ENCODE data around the gene ITSN2. TPM values are rescaled to one million over a fixed set of nuclear protein-coding genes. Genes with fewer than 3 reads are reported as not detected.

Gene ITSN2
- total RNA-seq, 4 donors from 2014 or later = 44.3 to 73.3 (median 52.8) TPM

DNA sequence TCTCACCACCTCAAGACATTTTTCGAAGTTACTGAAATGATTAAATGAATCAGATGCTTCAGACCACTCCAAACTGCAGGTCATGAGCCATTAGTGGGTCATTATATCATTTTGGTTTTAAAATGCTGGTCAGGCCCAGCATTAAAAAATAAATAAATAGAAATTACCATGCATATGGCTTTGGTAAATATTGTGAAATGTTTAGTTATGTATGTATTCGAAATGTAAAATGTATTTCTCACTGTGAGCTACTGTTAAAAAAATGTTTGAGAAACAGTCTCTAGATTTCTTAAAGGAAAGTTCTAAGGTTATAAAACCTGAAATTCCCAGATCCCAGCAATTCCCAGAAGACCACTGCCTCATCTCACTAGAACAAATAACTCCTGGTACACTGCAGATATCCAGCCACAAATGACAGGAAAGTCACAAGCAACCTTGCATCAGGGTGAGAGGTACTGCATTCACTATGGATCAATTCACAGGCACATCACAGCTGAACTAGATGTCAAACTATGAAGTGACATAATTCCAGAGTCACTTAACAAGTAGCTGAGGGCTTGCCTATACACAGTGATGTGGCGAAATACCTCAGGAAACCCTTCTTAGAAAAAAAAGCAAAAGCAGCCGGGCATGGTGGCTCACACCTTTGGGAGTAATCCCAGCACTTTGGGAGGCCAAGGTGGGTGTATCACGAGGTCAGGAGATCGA lies 138.8 kb downstream of the ITSN2 start:
- no peak for TF ChIP-seq CTCF (IDR thresholded peaks at IDR 0.05)
- ATAC-seq (ENCODE audit: low FRiP score) = no peak
- DNase-seq (ENCODE audit: low spot score) = no peak

GRCh38 chr2:24220554-24221291 lies 139.6 kb downstream of the ITSN2 start:
- no peak for TF ChIP-seq CTCF (IDR thresholded peaks at IDR 0.05)
- no peak for DNase-seq (ENCODE audit: low spot score)
- no peak for ATAC-seq (ENCODE audit: low FRiP score)

GRCh38 chr2:24214880-24215279 lies 145.5 kb downstream of the ITSN2 start:
- no peak for ATAC-seq (ENCODE audit: low FRiP score)
- TF ChIP-seq CTCF (IDR thresholded peaks at IDR 0.05) = no peak
- DNase-seq (ENCODE audit: low spot score) = no peak

- DNase-seq (ENCODE audit: low spot score) (no peak), ATAC-seq (ENCODE audit: low FRiP score) (no peak)
- no peak for TF ChIP-seq CTCF (IDR thresholded peaks at IDR 0.05)
Measured at GRCh38 chr2:24211408-24211807, 148.9 kb downstream of the ITSN2 start.

GRCh38 chr2:24210723-24211122 lies 149.6 kb downstream of the ITSN2 start:
- ATAC-seq (ENCODE audit: low FRiP score) (no peak), DNase-seq (ENCODE audit: low spot score) (no peak)
- TF ChIP-seq CTCF (IDR thresholded peaks at IDR 0.05) = no peak

GRCh38 chr2:24210106-24210455 lies 150.3 kb downstream of the ITSN2 start:
- no peak for DNase-seq (ENCODE audit: low spot score)
- no peak for ATAC-seq (ENCODE audit: low FRiP score)
- TF ChIP-seq CTCF (IDR thresholded peaks at IDR 0.05) = no peak
